Mammary epithelial cell (primary cell): ENCODE measurements around the gene SCN4B.

ENCODE experiments used
- CTCF ChIP-seq, 2 donors: IDR thresholded peaks in 1 of 2; conservative IDR thresholded peaks in 1 of 2; 2 replicates each; pipeline ENCODE4 v1.5.1; 2011 to 2012; ENCODE audit warnings: inconsistent platforms in 2 of 2, low read length in 2 of 2, mild to moderate bottlenecking in 2 of 2, control low read depth in 1 of 2, low read depth in 1 of 2; ENCODE audit not compliant: insufficient read depth in 1 of 2; ENCODE audit errors: extremely low read depth in 1 of 2
- EZH2 ChIP-seq: IDR thresholded peaks from 2 replicates; pipeline ENCODE4 v1.6.1; 2012; ENCODE audit warnings: low read length, inconsistent platforms, borderline replicate concordance

DNA sequence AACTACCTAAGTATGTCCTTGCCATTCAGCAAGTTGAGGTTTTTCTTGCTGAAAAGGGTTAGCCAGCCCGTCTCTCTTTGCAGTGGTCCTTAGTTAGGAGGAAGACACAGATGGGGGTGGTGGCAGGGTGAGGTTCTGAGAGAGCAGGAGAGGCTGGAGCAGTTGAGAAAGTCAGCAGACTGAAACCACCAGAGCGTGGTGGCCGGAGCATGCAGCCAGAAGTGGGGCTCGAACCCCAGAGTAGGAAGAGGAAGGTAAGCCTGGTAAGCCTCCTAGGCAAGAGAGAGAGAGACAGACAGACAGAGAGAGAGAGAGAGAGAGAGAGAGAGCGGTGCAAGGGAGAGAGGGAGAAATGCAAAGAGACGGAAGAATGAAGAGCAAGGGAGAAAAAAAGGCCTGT, 9.2 kb upstream of the SCN4B start:
- TF ChIP-seq CTCF (conservative IDR thresholded peaks at IDR 0.05 in 1 of 2, IDR thresholded peaks at IDR 0.05 in 1 of 2; ENCODE audit: extremely low read depth in 1 of 2, insufficient read depth in 1 of 2, low read depth in 1 of 2, low read length in 2 of 2) (no peak), EZH2 (no peak)
